Smooth muscle cell (in vitro differentiated cells): Measurements from ENCODE around the gene SLC25A45. TPM values are rescaled to one million over a fixed set of nuclear protein-coding genes. Genes with fewer than 3 reads are reported as not detected.

Experiments used
- DNase-seq: peaks from one replicate; lab custom pipeline; 2025; ENCODE audit not compliant: unreplicated experiment; lab: John Stamatoyannopoulos, UW
- H2AFZ ChIP-seq: fragments of 200-600 bp; sonication (generic); 2 replicates; pipeline ENCODE4 v1.6.0; 2016; ENCODE audit warnings: antibody characterized with exemption, low read depth, mild to moderate bottlenecking
- H3F3A ChIP-seq: fragments of 200-600 bp; sonication (generic); 2 replicates; pipeline ENCODE4 v1.6.0; 2017; ENCODE audit warnings: antibody characterized with exemption, low read depth
- H3K27ac ChIP-seq: fragments of 200-600 bp; sonication (generic); 2 replicates; pipeline ENCODE4 v1.5.1; 2016; ENCODE audit warnings: low read depth, mild to moderate bottlenecking
- H3K27me3 ChIP-seq: fragments of 200-600 bp; sonication (generic); 2 replicates; pipeline ENCODE4 v1.6.1; 2016; ENCODE audit warnings: low read depth, mild to moderate bottlenecking
- H3K36me3 ChIP-seq: fragments of 200-600 bp; sonication (generic); 2 replicates; pipeline ENCODE4 v1.5.1; 2016; ENCODE audit warnings: low read depth
- H3K4me1 ChIP-seq: fragments of 200-600 bp; sonication (generic); 2 replicates; pipeline ENCODE4 v1.5.1; 2016; ENCODE audit warnings: low read depth
- H3K4me2 ChIP-seq: fragments of 200-600 bp; sonication (generic); 2 replicates; pipeline ENCODE4 v1.6.0; 2016; ENCODE audit warnings: mild to moderate bottlenecking
- H3K4me3 ChIP-seq: fragments of 200-600 bp; sonication (generic); 2 replicates; pipeline ENCODE4 v1.5.1; 2016; ENCODE audit warnings: mild to moderate bottlenecking
- H3K79me2 ChIP-seq: fragments of 200-600 bp; sonication (generic); 2 replicates; pipeline ENCODE4 v1.6.0; 2016; ENCODE audit warnings: low read depth, mild to moderate bottlenecking
- H3K9ac ChIP-seq: fragments of 200-600 bp; sonication (generic); 2 replicates; pipeline ENCODE4 v1.6.0; 2016; ENCODE audit warnings: low read depth
- H3K9me3 ChIP-seq: fragments of 200-600 bp; sonication (generic); replicated peaks from 2 replicates; pipeline ENCODE4 v1.5.1; 2016; ENCODE audit warnings: low read depth
- H4K20me1 ChIP-seq: fragments of 200-600 bp; sonication (generic); 2 replicates; pipeline ENCODE4 v1.6.0; 2016; ENCODE audit warnings: low read depth
- WGBS: methylation state at CpG from one replicate; pipeline ENCODE4 v1.1.7; 2016; ENCODE audit warnings: low lambda C conversion rate; 5-methylcytosine and 5-hydroxymethylcytosine counted together
- polyA plus RNA-seq: library from polyadenylated mRNA; unstranded; fragments of >200 nt; fragmentation: Nextera tagmentation; extraction: Ambion mirVana; gene quantifications from 2 replicates; pipeline ENCODE4 v1.2.1, GENCODE V29; 2016
- total RNA-seq: library from RNA; depleted of rRNA; stranded (reverse); fragments of >200 nt; gene quantifications from 2 replicates; pipeline ENCODE4 v1.2.3, GENCODE V29; 2014
- TF ChIP-seq, protein P1 (sequence below): fragments of 200-600 bp; sonication (generic); IDR thresholded peaks from 2 replicates; pipeline ENCODE4 v1.5.1; 2017; ENCODE audit warnings: borderline replicate concordance, mild to moderate bottlenecking, antibody characterized with exemption; ENCODE audit not compliant: insufficient read depth, poor library complexity, severe bottlenecking

SLC25A45 gene
- total and polyA plus RNA-seq, 2 experiments from 2014 or later: 0.81 to 3.4 TPM

DNA sequence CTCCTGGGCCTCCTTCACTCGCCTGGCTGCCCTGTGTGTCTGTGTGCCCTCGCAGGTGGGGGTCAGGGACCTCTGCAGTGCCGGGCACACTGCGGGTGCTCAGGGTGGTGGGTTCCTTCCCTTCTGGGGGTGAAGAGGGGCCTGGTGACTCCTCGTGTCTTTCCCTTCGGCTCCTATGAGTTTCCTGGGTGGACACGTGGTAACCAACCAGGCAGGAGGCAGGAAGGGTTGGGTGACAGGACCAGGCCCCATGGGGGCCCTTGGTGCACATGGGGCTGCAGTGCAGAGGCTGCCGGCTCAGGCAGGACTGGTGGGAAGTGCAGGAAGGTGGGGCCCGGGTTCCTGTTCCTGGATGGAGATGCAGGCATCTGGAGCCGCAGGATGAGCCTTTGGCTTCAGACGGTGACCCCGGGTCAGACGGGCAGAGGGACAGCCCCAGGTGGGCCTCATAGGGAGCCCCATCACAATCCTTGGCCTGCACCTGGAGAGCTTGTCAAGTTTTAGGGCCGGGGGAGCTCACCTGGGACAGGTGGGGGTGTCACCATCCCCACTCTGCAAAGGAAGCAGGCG, 13.6 kb upstream of the SLC25A45 start:
- Histone ChIP-seq H3K4me1 (peaks cover 3% of the 10 kb centered on the region), H3F3A (peaks cover 3% of the 10 kb centered on the region), H4K20me1 (peaks cover 59% of the 10 kb centered on the region), H3K27ac (no peak overlapping the region), H3K79me2 (peaks cover 27% of the 10 kb centered on the region), H3K9me3 (no peaks in the 10 kb centered on the region), H3K27me3 (no peaks in the 10 kb centered on the region), H3K36me3 (no peaks in the 10 kb centered on the region), H3K4me3 (no peak overlapping the region), H2AFZ (no peak overlapping the region), H3K9ac (no peak overlapping the region), H3K4me2 (no peak overlapping the region)
- 97% methylated on average over 15 of the region's 15 CpGs for WGBS
- no peak for DNase-seq
- TF ChIP-seq, protein P1, sequence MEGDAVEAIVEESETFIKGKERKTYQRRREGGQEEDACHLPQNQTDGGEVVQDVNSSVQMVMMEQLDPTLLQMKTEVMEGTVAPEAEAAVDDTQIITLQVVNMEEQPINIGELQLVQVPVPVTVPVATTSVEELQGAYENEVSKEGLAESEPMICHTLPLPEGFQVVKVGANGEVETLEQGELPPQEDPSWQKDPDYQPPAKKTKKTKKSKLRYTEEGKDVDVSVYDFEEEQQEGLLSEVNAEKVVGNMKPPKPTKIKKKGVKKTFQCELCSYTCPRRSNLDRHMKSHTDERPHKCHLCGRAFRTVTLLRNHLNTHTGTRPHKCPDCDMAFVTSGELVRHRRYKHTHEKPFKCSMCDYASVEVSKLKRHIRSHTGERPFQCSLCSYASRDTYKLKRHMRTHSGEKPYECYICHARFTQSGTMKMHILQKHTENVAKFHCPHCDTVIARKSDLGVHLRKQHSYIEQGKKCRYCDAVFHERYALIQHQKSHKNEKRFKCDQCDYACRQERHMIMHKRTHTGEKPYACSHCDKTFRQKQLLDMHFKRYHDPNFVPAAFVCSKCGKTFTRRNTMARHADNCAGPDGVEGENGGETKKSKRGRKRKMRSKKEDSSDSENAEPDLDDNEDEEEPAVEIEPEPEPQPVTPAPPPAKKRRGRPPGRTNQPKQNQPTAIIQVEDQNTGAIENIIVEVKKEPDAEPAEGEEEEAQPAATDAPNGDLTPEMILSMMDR: no peak

DNA sequence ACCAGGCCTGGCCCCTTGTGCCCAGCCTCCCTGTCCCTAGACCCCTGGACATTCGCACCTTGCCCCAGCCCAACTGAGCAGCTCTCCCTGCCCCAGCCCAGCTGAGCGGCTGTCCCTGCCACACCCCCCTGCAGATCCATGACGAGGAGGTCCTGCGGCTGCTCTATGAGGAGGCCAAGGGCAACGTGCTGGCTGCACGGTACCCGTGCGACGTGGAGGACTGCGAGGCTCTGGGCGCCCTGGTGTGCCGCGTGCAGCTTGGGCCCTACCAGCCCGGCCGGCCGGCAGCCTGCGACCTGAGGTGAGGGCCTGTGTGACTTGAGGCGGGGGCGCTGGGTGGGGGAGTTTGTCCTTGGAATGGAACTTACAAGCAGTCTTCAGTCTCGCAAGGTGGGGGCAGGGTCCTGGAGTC, 11.7 kb upstream of the SLC25A45 start:
- Histone ChIP-seq H3K27me3 (no peaks in the 10 kb centered on the region), H2AFZ (no peak overlapping the region), H3K9ac (no peak overlapping the region), H3K4me2 (no peak overlapping the region), H3K4me3 (no peak overlapping the region), H3K79me2 (peaks cover 43% of the 10 kb centered on the region), H3K4me1 (peaks cover 12% of the 10 kb centered on the region), H3K9me3 (no peaks in the 10 kb centered on the region), H3F3A (peaks cover 11% of the 10 kb centered on the region), H4K20me1 (peaks cover 55% of the 10 kb centered on the region), H3K36me3 (no peaks in the 10 kb centered on the region), H3K27ac (no peak overlapping the region)
- no peak for DNase-seq
- 96% methylated on average over 20 of the region's 20 CpGs for WGBS
- TF ChIP-seq, protein P1: no peak

DNA sequence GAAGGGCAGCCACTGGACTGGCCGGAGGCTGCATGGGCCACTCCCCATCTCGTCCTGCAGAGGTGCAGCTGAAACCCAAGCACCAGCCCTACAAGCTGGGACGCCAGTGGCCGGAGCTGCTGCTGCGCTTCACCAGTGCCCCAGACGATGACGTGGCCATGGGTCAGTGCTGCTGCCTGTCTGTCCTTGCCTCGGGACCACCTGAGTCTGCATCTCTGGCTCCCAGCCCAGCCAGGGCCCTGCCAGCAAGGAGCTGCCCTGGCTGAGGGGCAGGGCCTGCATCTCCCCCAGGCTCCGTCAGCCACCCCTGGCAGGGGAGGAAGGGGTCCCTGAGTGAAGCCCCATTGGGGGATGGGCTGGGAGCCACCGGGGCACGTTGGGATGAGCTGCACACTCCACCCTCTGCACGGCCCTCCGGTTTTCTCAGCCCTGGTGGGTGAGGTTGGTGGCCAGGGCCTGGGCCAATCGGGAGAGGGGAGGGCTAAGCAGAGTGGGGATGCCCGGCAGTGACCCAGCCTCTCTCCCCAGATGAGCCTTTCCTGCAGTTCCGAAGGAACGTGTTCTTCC, 11.2 kb upstream of the SLC25A45 start:
- no peaks in the 10 kb centered on the region for H3K9me3 ChIP-seq
- H4K20me1 ChIP-seq: peaks cover 58% of the 10 kb centered on the region
- peaks cover 48% of the 10 kb centered on the region for H3K79me2 ChIP-seq
- no peaks in the 10 kb centered on the region for H3K27me3 ChIP-seq
- no peak overlapping the region for H3K9ac ChIP-seq
- H3K27ac ChIP-seq: no peak overlapping the region
- TF ChIP-seq, protein P1: no peak
- WGBS: 90% methylated on average over 17 of the region's 17 CpGs
- peaks cover 12% of the 10 kb centered on the region for H3K4me1 ChIP-seq
- H3K4me3 ChIP-seq: no peak overlapping the region
- no peak overlapping the region for H2AFZ ChIP-seq
- no peak for DNase-seq
- H3K4me2 ChIP-seq: no peak overlapping the region
- H3F3A ChIP-seq: peaks cover 11% of the 10 kb centered on the region
- H3K36me3 ChIP-seq: no peaks in the 10 kb centered on the region

GRCh38 chr11:65392899-65393298, 10.5 kb upstream of the SLC25A45 start:
- Histone ChIP-seq H3F3A (peaks cover 16% of the 10 kb centered on the region), H3K4me3 (no peak overlapping the region), H3K27me3 (no peaks in the 10 kb centered on the region), H3K27ac (no peak overlapping the region), H3K9ac (no peak overlapping the region), H3K79me2 (peaks cover 55% of the 10 kb centered on the region), H2AFZ (no peak overlapping the region), H3K4me2 (no peak overlapping the region), H3K9me3 (no peaks in the 10 kb centered on the region), H3K4me1 (peaks cover 16% of the 10 kb centered on the region), H4K20me1 (peaks cover 54% of the 10 kb centered on the region), H3K36me3 (no peaks in the 10 kb centered on the region)
- 86% methylated on average over 5 of the region's 5 CpGs for WGBS
- no peak for DNase-seq
- TF ChIP-seq, protein P1: no peak
